B cell (primary cell): ENCODE results near the gene TELO2.

Experiments
- EZH2 ChIP-seq: IDR thresholded peaks from 2 replicates; pipeline ENCODE4 v1.6.1; 2012; ENCODE audit warnings: borderline replicate concordance, low read depth, mild to moderate bottlenecking, moderate library complexity, low read length; ENCODE audit not compliant: insufficient read depth, poor library complexity, severe bottlenecking
- TF ChIP-seq, protein P1 (sequence below): fragments of 200-600 bp; IDR thresholded peaks from one replicate; pipeline ENCODE4 v1.8.0; 2022; ENCODE audit warnings: antibody characterized with exemption, mild to moderate bottlenecking

DNA sequence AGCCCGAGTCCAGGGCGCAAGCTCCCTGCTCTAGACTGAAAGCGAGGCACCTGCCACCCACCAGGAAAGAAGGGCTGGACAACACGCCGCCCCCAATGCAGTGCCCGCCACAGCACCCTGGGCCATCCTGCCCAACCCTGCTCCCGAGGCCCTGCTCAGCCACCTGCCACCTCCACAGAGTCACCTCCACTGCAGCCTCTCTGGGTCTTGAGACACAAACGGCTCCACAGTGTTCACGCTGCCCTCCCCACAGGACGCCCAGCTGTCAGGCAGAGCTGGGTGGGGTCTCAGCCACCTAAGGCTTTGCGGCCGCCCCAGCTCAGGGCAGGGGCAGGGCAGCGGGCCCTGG lies 27.6 kb upstream of the TELO2 start:
- TF ChIP-seq, protein P1, sequence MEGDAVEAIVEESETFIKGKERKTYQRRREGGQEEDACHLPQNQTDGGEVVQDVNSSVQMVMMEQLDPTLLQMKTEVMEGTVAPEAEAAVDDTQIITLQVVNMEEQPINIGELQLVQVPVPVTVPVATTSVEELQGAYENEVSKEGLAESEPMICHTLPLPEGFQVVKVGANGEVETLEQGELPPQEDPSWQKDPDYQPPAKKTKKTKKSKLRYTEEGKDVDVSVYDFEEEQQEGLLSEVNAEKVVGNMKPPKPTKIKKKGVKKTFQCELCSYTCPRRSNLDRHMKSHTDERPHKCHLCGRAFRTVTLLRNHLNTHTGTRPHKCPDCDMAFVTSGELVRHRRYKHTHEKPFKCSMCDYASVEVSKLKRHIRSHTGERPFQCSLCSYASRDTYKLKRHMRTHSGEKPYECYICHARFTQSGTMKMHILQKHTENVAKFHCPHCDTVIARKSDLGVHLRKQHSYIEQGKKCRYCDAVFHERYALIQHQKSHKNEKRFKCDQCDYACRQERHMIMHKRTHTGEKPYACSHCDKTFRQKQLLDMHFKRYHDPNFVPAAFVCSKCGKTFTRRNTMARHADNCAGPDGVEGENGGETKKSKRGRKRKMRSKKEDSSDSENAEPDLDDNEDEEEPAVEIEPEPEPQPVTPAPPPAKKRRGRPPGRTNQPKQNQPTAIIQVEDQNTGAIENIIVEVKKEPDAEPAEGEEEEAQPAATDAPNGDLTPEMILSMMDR, result no peak
- no peak for TF ChIP-seq EZH2
